Measurements from ENCODE around the gene TMEM176A.
"Not testable (repeated sequence)": the region's sequence is repeated elsewhere in the genome, so short reads cannot be mapped to it uniquely, and the experiment has no call there.

The TMEM176A gene

GRCh38 chr7:150790416-150791075, 10.0 kb upstream of the TMEM176A start:
- no peak for DNase-seq

- DNase-seq, result no peak
Observed at GRCh38 chr7:150791304-150791703, 9.3 kb upstream of the TMEM176A start.

GRCh38 chr7:150791746-150792452, 8.7 kb upstream of the TMEM176A start:
- no peak for DNase-seq

- DNase-seq, result no peak
Observed at GRCh38 chr7:150793569-150794238, 6.9 kb upstream of the TMEM176A start.

GRCh38 chr7:150797661-150798060, 2.9 kb upstream of the TMEM176A start:
- no peak for DNase-seq

- no peak for DNase-seq
Observed at GRCh38 chr7:150799156-150799555, 1.4 kb upstream of the TMEM176A start.

GRCh38 chr7:150799741-150800580, 608 bp upstream of the TMEM176A start, which contains the start of gene TMEM176B:
Gene TMEM176B (minus strand): TSS chr7:150800364. CDS start chr7:150796569, 3,795 bp downstream.
- DNase-seq, result no peak

- no peak for DNase-seq
Observed at GRCh38 chr7:150801242-150801945, 825 bp downstream of the TMEM176A start.

- no peak for DNase-seq
Observed at GRCh38 chr7:150801946-150802771, 1.6 kb downstream of the TMEM176A start.

- DNase-seq, result no peak
Observed at GRCh38 chr7:150803161-150803860, 2.7 kb downstream of the TMEM176A start.

- no peak for DNase-seq
Observed at GRCh38 chr7:150804802-150805201, 4.2 kb downstream of the TMEM176A start.

GRCh38 chr7:150805864-150806263, 5.3 kb downstream of the TMEM176A start:
- DNase-seq, result no peak

GRCh38 chr7:150806454-150806853, 5.9 kb downstream of the TMEM176A start:
- no peak for DNase-seq

GRCh38 chr7:150806863-150807262, 6.3 kb downstream of the TMEM176A start:
- no peak for DNase-seq

GRCh38 chr7:150807616-150808438, 7.3 kb downstream of the TMEM176A start:
- not testable (repeated sequence) for DNase-seq

GRCh38 chr7:150814328-150815001, 13.9 kb downstream of the TMEM176A start:
- DNase-seq, result no peak

- no peak for DNase-seq
Observed at GRCh38 chr7:150818971-150819370, 18.4 kb downstream of the TMEM176A start.

GRCh38 chr7:150820148-150820547, 19.6 kb downstream of the TMEM176A start:
- DNase-seq, result no peak

GRCh38 chr7:150820578-150821198, 20.1 kb downstream of the TMEM176A start:
- DNase-seq, result no peak
